GM19468 (cell line): ENCODE data around the gene CHCHD2.
"Not testable (repeated sequence)": the region's sequence is repeated elsewhere in the genome, so short reads cannot be mapped to it uniquely, and the experiment has no call there.

ENCODE experiments used
- ATAC-seq: cut with Tn5 transposase; IDR thresholded peaks from one replicate; pipeline ENCODE4 v1.9.1; 2021; ENCODE audit warnings: mild to moderate bottlenecking, moderate library complexity, moderate number of reproducible peaks; ENCODE audit not compliant: unreplicated experiment; ENCODE audit errors: extremely low read depth

Gene CHCHD2

GRCh38 chr7:56106108-56107073 is at the start of gene CHCHD2:
Gene CHCHD2, minus strand, starts transcription at chr7:56106476. Its CDS starts 63 bp downstream, at chr7:56106413.
- peak; percentile 99 for ATAC-seq

GRCh38 chr7:56131062-56131461 is 24.8 kb upstream of the CHCHD2 start:
- ATAC-seq: not testable (repeated sequence)

GRCh38 chr7:56127241-56127975 is 21.1 kb upstream of the CHCHD2 start:
- no peak for ATAC-seq

- ATAC-seq: no peak
Observed at GRCh38 chr7:56125831-56126230, 19.6 kb upstream of the CHCHD2 start.

GRCh38 chr7:56124981-56125380 is 18.7 kb upstream of the CHCHD2 start:
- ATAC-seq: no peak

GRCh38 chr7:56121440-56121839 is 15.2 kb upstream of the CHCHD2 start:
- ATAC-seq: no peak

GRCh38 chr7:56115852-56116538 is 9.7 kb upstream of the CHCHD2 start, which contains the start of gene NUPR2:
Gene NUPR2, minus strand, starts transcription at chr7:56116417. Its CDS starts 103 bp downstream, at chr7:56116314.
- ATAC-seq: no peak

GRCh38 chr7:56112244-56112643 is 6.0 kb upstream of the CHCHD2 start:
- ATAC-seq: not testable (repeated sequence)

- no peak for ATAC-seq
Observed at GRCh38 chr7:56110611-56111010, 4.3 kb upstream of the CHCHD2 start.

GRCh38 chr7:56107954-56108258 is 1.6 kb upstream of the CHCHD2 start:
- ATAC-seq: no peak

GRCh38 chr7:56105508-56105907 is 768 bp downstream of the CHCHD2 start:
- no peak for ATAC-seq

GRCh38 chr7:56104138-56104537 is 2.1 kb downstream of the CHCHD2 start:
- ATAC-seq: not testable (repeated sequence)

- no peak for ATAC-seq
Observed at GRCh38 chr7:56099653-56100052, 6.6 kb downstream of the CHCHD2 start.

- not testable (repeated sequence) for ATAC-seq
Observed at GRCh38 chr7:56098187-56099008, 7.9 kb downstream of the CHCHD2 start.

GRCh38 chr7:56097700-56098099 is 8.6 kb downstream of the CHCHD2 start:
- ATAC-seq: no peak

- no peak for ATAC-seq
Observed at GRCh38 chr7:56092789-56093531, 13.3 kb downstream of the CHCHD2 start, which contains the start of gene PHKG1. Gene PHKG1, minus strand, starts transcription at chr7:56092952. Its CDS starts 4,011 bp downstream, at chr7:56088941.

GRCh38 chr7:56092388-56092787 is 13.9 kb downstream of the CHCHD2 start:
- not testable (repeated sequence) for ATAC-seq

GRCh38 chr7:56091591-56091990 is 14.7 kb downstream of the CHCHD2 start:
- no peak for ATAC-seq

GRCh38 chr7:56087445-56087844 is 18.8 kb downstream of the CHCHD2 start:
- ATAC-seq: no peak
